NCI-H1694 (cell line): Measurements from ENCODE around the gene TUBGCP6.
"Not testable (repeated sequence)": the region's sequence is repeated elsewhere in the genome, so short reads cannot be mapped to it uniquely, and the experiment has no call there.

ENCODE experiments used
- DNase-seq: peaks from one replicate; lab custom pipeline; 2025; lab: John Stamatoyannopoulos, UW

Gene TUBGCP6

GRCh38 chr22:50209893-50210292 lies 34.9 kb downstream of the TUBGCP6 start:
- peak; percentile 67 for DNase-seq

- DNase-seq: no peak
Measured at GRCh38 chr22:50208939-50209892, 35.6 kb downstream of the TUBGCP6 start.

GRCh38 chr22:50208430-50208938 lies 36.3 kb downstream of the TUBGCP6 start:
- DNase-seq: no peak

GRCh38 chr22:50207383-50208140 lies 37.3 kb downstream of the TUBGCP6 start:
- no peak for DNase-seq

GRCh38 chr22:50206599-50206998 lies 38.2 kb downstream of the TUBGCP6 start:
- DNase-seq: no peak

- DNase-seq: no peak
Measured at GRCh38 chr22:50205781-50206569, 38.8 kb downstream of the TUBGCP6 start.

- DNase-seq: not testable (repeated sequence)
Measured at GRCh38 chr22:50204998-50205397, 39.8 kb downstream of the TUBGCP6 start.

GRCh38 chr22:50204571-50204970 lies 40.3 kb downstream of the TUBGCP6 start:
- DNase-seq: no peak

- no peak for DNase-seq
Measured at GRCh38 chr22:50203288-50203687, 41.5 kb downstream of the TUBGCP6 start.

GRCh38 chr22:50202130-50202666 lies 42.6 kb downstream of the TUBGCP6 start:
- DNase-seq: no peak

- no peak for DNase-seq
Measured at GRCh38 chr22:50201191-50202129, 43.4 kb downstream of the TUBGCP6 start.

GRCh38 chr22:50200461-50201190 lies 44.2 kb downstream of the TUBGCP6 start, which contains the start of gene SELENOO:
SELENOO (plus strand) TSS chr22:50201011; CDS start chr22:50201037, 26 bp downstream.
- peak; percentile 83 for DNase-seq

- no peak for DNase-seq
Measured at GRCh38 chr22:50199829-50200460, 44.9 kb downstream of the TUBGCP6 start.

- no peak for DNase-seq
Measured at GRCh38 chr22:50199251-50199721, 45.5 kb downstream of the TUBGCP6 start.

- no peak for DNase-seq
Measured at GRCh38 chr22:50198624-50199017, 46.2 kb downstream of the TUBGCP6 start.

GRCh38 chr22:50197856-50198623 lies 46.8 kb downstream of the TUBGCP6 start:
- DNase-seq: no peak

GRCh38 chr22:50197000-50197800 lies 47.6 kb downstream of the TUBGCP6 start:
- no peak for DNase-seq
